Activated CD4-positive, alpha-beta T cell treated with anti-CD3 and anti-CD28 coated beads, Interleukin-2, amount 10 ng/mL, durations not matched to agents 24 days and 14 days (primary cell): ENCODE data around the gene NDUFAF5. TPM values are rescaled to one million over a fixed set of nuclear protein-coding genes. Genes with fewer than 3 reads are reported as not detected.

Experiments used
- DNase-seq: peaks from one replicate; pipeline ENCODE4 v3.0.0; 2022
- H3K27ac Mint-ChIP-seq: one replicate; pipeline ENCODE4 v1.8.0; 2022; ENCODE audit warnings: mild to moderate bottlenecking, mixed read lengths
- H3K27me3 Mint-ChIP-seq: one replicate; pipeline ENCODE4 v1.8.0; 2022; ENCODE audit warnings: mixed read lengths
- H3K36me3 Mint-ChIP-seq: one replicate; pipeline ENCODE4 v1.8.0; 2022; ENCODE audit warnings: low read depth, mild to moderate bottlenecking, mixed read lengths
- H3K4me1 Mint-ChIP-seq: one replicate; pipeline ENCODE4 v1.8.0; 2021; ENCODE audit warnings: mixed read lengths
- H3K4me3 Mint-ChIP-seq: one replicate; pipeline ENCODE4 v1.8.0; 2022; ENCODE audit warnings: mild to moderate bottlenecking, moderate library complexity, mixed read lengths
- H3K9me3 Mint-ChIP-seq: one replicate; pipeline ENCODE4 v1.8.0; 2021; ENCODE audit warnings: mixed read lengths
- intact Hi-C: fragments of 100-400 bp; cut with micrococcal nuclease; formaldehyde crosslinking; loops from one replicate; pipeline ENCODE4 v1.15.1; 2023
- total RNA-seq: library from RNA; stranded (reverse); gene quantifications from 2 replicates; pipeline ENCODE4 v1.2.3, GENCODE V29; 2022

NDUFAF5 gene
- total RNA-seq, 1 donor from 2014 or later: 32.8 TPM

- H3K9me3 Mint-ChIP-seq: no peaks in the 10 kb centered on the region
- H3K27me3 Mint-ChIP-seq: no peaks in the 10 kb centered on the region
- intact Hi-C loops: no loop called here
- no peak for DNase-seq
- no peaks in the 10 kb centered on the region for H3K4me1 Mint-ChIP-seq
- H3K4me3 Mint-ChIP-seq: no peak overlapping the region
- no peaks in the 10 kb centered on the region for H3K36me3 Mint-ChIP-seq
- no peak overlapping the region for H3K27ac Mint-ChIP-seq
Measured at GRCh38 chr20:13857304-13857703, 72.5 kb downstream of the NDUFAF5 start.

GRCh38 chr20:13857961-13858360 lies 73.1 kb downstream of the NDUFAF5 start:
- Mint-ChIP-seq H3K36me3 (no peaks in the 10 kb centered on the region), H3K27ac (no peak overlapping the region), H3K27me3 (no peaks in the 10 kb centered on the region), H3K4me3 (no peak overlapping the region), H3K4me1 (no peaks in the 10 kb centered on the region), H3K9me3 (no peaks in the 10 kb centered on the region)
- intact Hi-C loops: no loop called here
- no peak for DNase-seq

GRCh38 chr20:13858439-13858838 lies 73.6 kb downstream of the NDUFAF5 start:
- Mint-ChIP-seq H3K9me3 (no peaks in the 10 kb centered on the region), H3K4me1 (no peaks in the 10 kb centered on the region), H3K27me3 (no peaks in the 10 kb centered on the region), H3K4me3 (no peak overlapping the region), H3K27ac (no peak overlapping the region), H3K36me3 (no peaks in the 10 kb centered on the region)
- intact Hi-C loops: no loop called here
- no peak for DNase-seq

GRCh38 chr20:13858871-13859270 lies 74.0 kb downstream of the NDUFAF5 start:
- no peaks in the 10 kb centered on the region for H3K27me3 Mint-ChIP-seq
- intact Hi-C loops: no loop called here
- DNase-seq: no peak
- no peak overlapping the region for H3K27ac Mint-ChIP-seq
- no peaks in the 10 kb centered on the region for H3K4me1 Mint-ChIP-seq
- H3K9me3 Mint-ChIP-seq: no peaks in the 10 kb centered on the region
- no peaks in the 10 kb centered on the region for H3K36me3 Mint-ChIP-seq
- no peak overlapping the region for H3K4me3 Mint-ChIP-seq

- Mint-ChIP-seq H3K36me3 (no peaks in the 10 kb centered on the region), H3K27me3 (no peaks in the 10 kb centered on the region), H3K4me3 (no peak overlapping the region), H3K27ac (no peak overlapping the region), H3K9me3 (no peaks in the 10 kb centered on the region), H3K4me1 (no peaks in the 10 kb centered on the region)
- DNase-seq: no peak
- intact Hi-C loops: no loop called here
Measured at GRCh38 chr20:13862245-13862644, 77.4 kb downstream of the NDUFAF5 start.

GRCh38 chr20:13863244-13863643 lies 78.4 kb downstream of the NDUFAF5 start:
- H3K27ac Mint-ChIP-seq: no peak overlapping the region
- H3K36me3 Mint-ChIP-seq: no peaks in the 10 kb centered on the region
- DNase-seq: no peak
- H3K4me1 Mint-ChIP-seq: no peaks in the 10 kb centered on the region
- H3K27me3 Mint-ChIP-seq: no peaks in the 10 kb centered on the region
- intact Hi-C loops: no loop called here
- no peak overlapping the region for H3K4me3 Mint-ChIP-seq
- H3K9me3 Mint-ChIP-seq: no peaks in the 10 kb centered on the region

GRCh38 chr20:13865156-13865555 lies 80.3 kb downstream of the NDUFAF5 start:
- no peak for DNase-seq
- intact Hi-C loops: no loop called here
- Mint-ChIP-seq H3K4me3 (no peak overlapping the region), H3K36me3 (no peaks in the 10 kb centered on the region), H3K9me3 (no peaks in the 10 kb centered on the region), H3K27me3 (no peaks in the 10 kb centered on the region), H3K27ac (no peak overlapping the region), H3K4me1 (no peaks in the 10 kb centered on the region)

GRCh38 chr20:13865791-13866351 lies 81.0 kb downstream of the NDUFAF5 start:
- Mint-ChIP-seq H3K27me3 (no peaks in the 10 kb centered on the region), H3K4me1 (no peaks in the 10 kb centered on the region), H3K9me3 (no peaks in the 10 kb centered on the region), H3K36me3 (no peaks in the 10 kb centered on the region), H3K27ac (no peak overlapping the region), H3K4me3 (no peak overlapping the region)
- DNase-seq: no peak
- intact Hi-C loops: no loop called here

- Mint-ChIP-seq H3K27me3 (no peaks in the 10 kb centered on the region), H3K27ac (no peak overlapping the region), H3K4me3 (no peak overlapping the region), H3K9me3 (no peaks in the 10 kb centered on the region), H3K36me3 (no peaks in the 10 kb centered on the region), H3K4me1 (no peaks in the 10 kb centered on the region)
- no peak for DNase-seq
- intact Hi-C loops: no loop called here
Measured at GRCh38 chr20:13868331-13868730, 83.5 kb downstream of the NDUFAF5 start.

- no peaks in the 10 kb centered on the region for H3K27me3 Mint-ChIP-seq
- H3K9me3 Mint-ChIP-seq: no peaks in the 10 kb centered on the region
- H3K27ac Mint-ChIP-seq: no peak overlapping the region
- no peak overlapping the region for H3K4me3 Mint-ChIP-seq
- no peaks in the 10 kb centered on the region for H3K4me1 Mint-ChIP-seq
- intact Hi-C loops: no loop called here
- no peak for DNase-seq
- H3K36me3 Mint-ChIP-seq: no peaks in the 10 kb centered on the region
Measured at GRCh38 chr20:13870170-13870748, 85.4 kb downstream of the NDUFAF5 start.

Other genes with a start within 250 kb of the NDUFAF5 start
- 14.6 and 14.9 TPM in 2 replicates for gene TASP1, start 146.1 kb upstream of the NDUFAF5 start, total RNA-seq
- 32.8 and 34.5 TPM in 2 replicates for gene ESF1, start 109 bp upstream of the NDUFAF5 start, total RNA-seq
- gene SEL1L2, start 205.6 kb downstream of the NDUFAF5 start, total RNA-seq: not detected in 2 replicates
- gene MACROD2, start 210.5 kb downstream of the NDUFAF5 start, total RNA-seq: not detected in 2 replicates